NCI-H2107 treated with DMSO at 0.1 percent for 48 hours (cell line): ENCODE results near the gene CCL20.
A peak's percentile ranks its signal among the peaks of the same experiment; 100 is the strongest.
"Not testable (repeated sequence)": the region's sequence is repeated elsewhere in the genome, so short reads cannot be mapped to it uniquely, and the experiment has no call there.

Experiments
- DNase-seq: peaks from one replicate; lab custom pipeline; 2025; ENCODE audit not compliant: unreplicated experiment; lab: John Stamatoyannopoulos, UW

CCL20 gene

GRCh38 chr2:227829337-227829736 is 15.7 kb downstream of the CCL20 start:
- no peak for DNase-seq

GRCh38 chr2:227834423-227834822 is 20.8 kb downstream of the CCL20 start:
- no peak for DNase-seq

GRCh38 chr2:227834916-227835650 is 21.4 kb downstream of the CCL20 start:
- DNase-seq, result no peak

- not testable (repeated sequence) for DNase-seq
Measured at GRCh38 chr2:227839339-227840129, 25.9 kb downstream of the CCL20 start.

- no peak for DNase-seq
Measured at GRCh38 chr2:227846831-227847230, 33.2 kb downstream of the CCL20 start.

- no peak for DNase-seq
Measured at GRCh38 chr2:227848146-227848545, 34.5 kb downstream of the CCL20 start.

- DNase-seq, result no peak
Measured at GRCh38 chr2:227848586-227848985, 34.9 kb downstream of the CCL20 start.

- DNase-seq, result no peak
Measured at GRCh38 chr2:227849906-227850305, 36.3 kb downstream of the CCL20 start.

GRCh38 chr2:227853204-227853629 is 39.6 kb downstream of the CCL20 start:
- DNase-seq, result peak; percentile 43

- peak; percentile 69 for DNase-seq
Measured at GRCh38 chr2:227853765-227854271, 40.2 kb downstream of the CCL20 start.

- no peak for DNase-seq
Measured at GRCh38 chr2:227855440-227855839, 41.8 kb downstream of the CCL20 start.

GRCh38 chr2:227856697-227857096 is 43.1 kb downstream of the CCL20 start:
- DNase-seq, result no peak

- no peak for DNase-seq
Measured at GRCh38 chr2:227860221-227860641, 46.6 kb downstream of the CCL20 start.

GRCh38 chr2:227861011-227861410 is 47.4 kb downstream of the CCL20 start:
- DNase-seq, result no peak

- no peak for DNase-seq
Measured at GRCh38 chr2:227862227-227862740, 48.6 kb downstream of the CCL20 start.

- no peak for DNase-seq
Measured at GRCh38 chr2:227862741-227863588, 49.3 kb downstream of the CCL20 start.

- DNase-seq, result no peak
Measured at GRCh38 chr2:227864161-227864756, 50.6 kb downstream of the CCL20 start.

GRCh38 chr2:227865291-227865690 is 51.6 kb downstream of the CCL20 start:
- DNase-seq, result no peak
